ENCODE data around the gene SLC39A13.
"Not testable (repeated sequence)": the region's sequence is repeated elsewhere in the genome, so short reads cannot be mapped to it uniquely, and the experiment has no call there.

SLC39A13 gene

GRCh38 chr11:47446833-47447232, 38.4 kb downstream of the SLC39A13 start:
- Mint-ChIP-seq H3K27me3 (no peaks in the 10 kb centered on the region), H3K27ac (no peak overlapping the region)

GRCh38 chr11:47447906-47448305, 39.5 kb downstream of the SLC39A13 start:
- Mint-ChIP-seq H3K4me3 (no peak overlapping the region), H3K9me3 (no peaks in the 10 kb centered on the region), H3K27ac (no peak overlapping the region), H3K4me1 (no peaks in the 10 kb centered on the region), H3K27me3 (no peaks in the 10 kb centered on the region), H3K36me3 (no peaks in the 10 kb centered on the region)

More at GRCh38 chr11:47446833-47447232, 38.4 kb downstream of the SLC39A13 start:
- Mint-ChIP-seq H3K9me3 (no peaks in the 10 kb centered on the region), H3K36me3 (no peaks in the 10 kb centered on the region), H3K4me1 (no peaks in the 10 kb centered on the region), H3K4me3 (no peak overlapping the region)

GRCh38 chr11:47448566-47449427, 40.4 kb downstream of the SLC39A13 start, which contains the start of gene RAPSN:
Gene RAPSN (minus strand): TSS chr11:47449136. CDS start chr11:47448964, 172 bp downstream.
- no peak within 1 kb of the TSS for H3K27ac Mint-ChIP-seq
- H3K4me3 Mint-ChIP-seq = no peak within 1 kb of the TSS
- H3K36me3 Mint-ChIP-seq = no peaks in the 10 kb centered on the region
- H3K4me1 Mint-ChIP-seq = no peaks in the 10 kb centered on the region
- no peaks in the 10 kb centered on the region for H3K9me3 Mint-ChIP-seq
- H3K27me3 Mint-ChIP-seq = no peaks in the 10 kb centered on the region

DNA sequence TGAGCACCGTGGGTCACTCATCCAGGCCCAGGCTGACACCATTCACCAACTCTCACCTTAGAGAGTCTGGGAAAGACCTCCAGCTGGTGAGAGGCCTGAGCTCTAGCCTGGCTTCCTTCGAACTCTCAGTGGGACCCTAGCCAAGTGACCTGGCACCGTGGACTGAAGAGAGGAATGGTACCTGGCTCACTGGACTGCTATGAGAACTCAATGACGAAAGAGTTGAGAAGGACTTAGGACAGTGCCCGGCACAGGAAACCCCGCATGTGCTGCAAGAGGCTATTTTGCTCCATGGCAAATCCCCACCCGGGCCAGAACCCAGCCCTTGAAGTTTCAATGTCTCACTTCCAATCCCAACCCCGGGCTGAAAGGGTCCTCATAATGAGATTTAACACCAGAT, 41.2 kb downstream of the SLC39A13 start:
- no peaks in the 10 kb centered on the region for H3K27me3 Mint-ChIP-seq
- H3K27ac Mint-ChIP-seq = no peak overlapping the region
- H3K4me1 Mint-ChIP-seq = peaks cover 4% of the 10 kb centered on the region

GRCh38 chr11:47451436-47451835, 43.0 kb downstream of the SLC39A13 start:
- no peaks in the 10 kb centered on the region for H3K36me3 Mint-ChIP-seq
- H3K4me1 Mint-ChIP-seq = peaks cover 4% of the 10 kb centered on the region
- no peak overlapping the region for H3K27ac Mint-ChIP-seq
- H3K9me3 Mint-ChIP-seq = no peaks in the 10 kb centered on the region
- H3K27me3 Mint-ChIP-seq = no peaks in the 10 kb centered on the region
- H3K4me3 Mint-ChIP-seq = no peak overlapping the region

More for the DNA sequence above, 41.2 kb downstream of the SLC39A13 start:
- H3K9me3 Mint-ChIP-seq = no peaks in the 10 kb centered on the region
- no peaks in the 10 kb centered on the region for H3K36me3 Mint-ChIP-seq
- no peak overlapping the region for H3K4me3 Mint-ChIP-seq

DNA sequence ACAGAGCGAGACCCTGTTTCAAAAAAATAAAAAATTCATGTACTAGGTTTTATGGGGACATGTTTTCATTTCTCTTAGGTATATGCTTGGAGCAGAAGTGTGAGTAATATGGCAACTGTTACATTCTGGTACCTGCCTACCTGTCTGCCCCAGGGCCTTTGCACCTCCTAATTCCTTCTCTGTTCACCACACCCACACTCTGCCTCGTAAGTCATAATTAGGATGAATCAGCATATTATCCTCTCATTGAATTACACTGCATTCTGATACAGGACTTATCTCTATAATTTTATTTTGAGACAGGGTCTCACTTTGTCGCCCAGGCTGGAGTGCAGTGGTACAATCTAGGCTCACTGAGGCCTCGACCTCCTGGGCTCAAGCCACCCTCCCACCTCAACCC, 43.6 kb downstream of the SLC39A13 start:
- Mint-ChIP-seq H3K9me3 (no peaks in the 10 kb centered on the region), H3K27me3 (no peaks in the 10 kb centered on the region), H3K4me1 (peaks cover 4% of the 10 kb centered on the region), H3K4me3 (no peak overlapping the region), H3K36me3 (no peaks in the 10 kb centered on the region), H3K27ac (no peak overlapping the region)

DNA sequence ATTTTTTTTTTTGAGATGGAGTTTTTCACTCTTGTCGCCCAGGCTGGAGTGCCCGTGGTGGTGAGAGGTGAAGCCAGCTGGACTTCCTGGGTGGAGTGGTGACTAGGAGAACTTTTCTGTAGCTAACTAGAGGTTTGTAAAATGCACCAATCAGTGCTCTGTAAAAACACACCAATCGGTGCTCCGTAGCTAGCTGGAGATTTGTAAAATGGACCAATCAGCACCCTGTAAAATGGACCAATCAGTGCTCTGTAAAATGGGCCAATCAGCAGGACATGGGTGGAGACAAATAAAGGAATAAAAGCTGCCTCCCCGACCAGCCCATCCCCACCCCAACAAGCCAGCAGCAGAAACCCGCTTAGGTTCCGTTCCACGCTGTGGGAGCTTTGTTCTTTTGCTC, 45.0 kb downstream of the SLC39A13 start:
- Mint-ChIP-seq H3K9me3 (no peaks in the 10 kb centered on the region), H3K4me1 (peaks cover 4% of the 10 kb centered on the region), H3K4me3 (no peak overlapping the region), H3K27me3 (no peaks in the 10 kb centered on the region), H3K27ac (no peak overlapping the region), H3K36me3 (no peaks in the 10 kb centered on the region)

- H3K27me3 Mint-ChIP-seq, H3K4me3 Mint-ChIP-seq, H3K36me3 Mint-ChIP-seq, H3K4me1 Mint-ChIP-seq, H3K27ac Mint-ChIP-seq, H3K9me3 Mint-ChIP-seq: not testable (repeated sequence)
These were observed 45.9 kb downstream of the SLC39A13 start for GRCh38 chr11:47454258-47454671.

GRCh38 chr11:47460571-47461235, 52.3 kb downstream of the SLC39A13 start:
- H3K4me3 Mint-ChIP-seq = no peak overlapping the region
- peaks cover 8% of the 10 kb centered on the region for H3K4me1 Mint-ChIP-seq
- H3K27me3 Mint-ChIP-seq = no peaks in the 10 kb centered on the region
- no peaks in the 10 kb centered on the region for H3K36me3 Mint-ChIP-seq
- peak overlapping the region; percentile 95 for H3K27ac Mint-ChIP-seq
- no peaks in the 10 kb centered on the region for H3K9me3 Mint-ChIP-seq

DNA sequence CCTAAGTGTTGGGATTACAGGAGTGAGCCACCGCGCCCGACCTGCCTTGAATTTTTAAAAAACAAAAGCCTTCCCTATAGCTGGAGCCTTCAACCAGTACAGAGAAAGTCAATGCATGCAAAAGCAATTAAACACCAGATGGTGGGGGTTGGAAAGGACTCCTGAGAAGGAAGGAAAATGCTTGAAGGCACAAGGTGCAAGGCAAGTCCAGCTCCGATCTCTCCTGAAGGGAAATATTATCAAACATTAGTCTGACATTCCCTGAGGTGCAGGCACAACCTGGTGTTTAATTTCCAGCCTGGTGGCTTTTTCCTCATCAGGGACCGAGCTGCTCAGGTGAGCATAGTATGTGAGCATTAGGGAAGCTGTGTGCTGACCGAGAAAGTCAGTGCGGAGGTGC, 53.5 kb downstream of the SLC39A13 start:
- H3K4me3 Mint-ChIP-seq = no peak overlapping the region
- H3K36me3 Mint-ChIP-seq = no peaks in the 10 kb centered on the region
- H3K9me3 Mint-ChIP-seq = no peaks in the 10 kb centered on the region
- H3K27me3 Mint-ChIP-seq = no peaks in the 10 kb centered on the region
- peaks cover 8% of the 10 kb centered on the region for H3K4me1 Mint-ChIP-seq
- H3K27ac Mint-ChIP-seq = no peak overlapping the region

DNA sequence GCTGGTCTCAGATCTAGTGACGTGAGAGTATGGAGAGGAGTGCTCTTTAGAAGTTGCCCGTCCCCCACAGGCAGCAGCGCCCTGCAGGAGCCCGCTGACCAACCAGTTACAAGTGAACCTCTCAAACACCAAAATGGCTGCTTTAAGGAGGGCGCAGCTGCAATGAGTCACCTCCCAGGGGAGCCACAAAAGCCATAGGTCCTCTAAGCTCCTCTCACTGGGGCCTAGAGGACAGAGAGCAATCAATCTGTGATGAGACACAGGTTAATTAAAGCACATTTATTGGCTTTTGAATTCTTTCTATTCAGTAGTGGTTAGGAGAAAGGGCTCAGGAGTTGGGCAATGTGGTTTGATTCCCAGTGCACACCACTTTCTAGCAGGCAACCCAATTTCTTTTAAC, 56.1 kb downstream of the SLC39A13 start:
- peaks cover 12% of the 10 kb centered on the region for H3K4me1 Mint-ChIP-seq
- no peak overlapping the region for H3K27ac Mint-ChIP-seq
- H3K4me3 Mint-ChIP-seq = no peak overlapping the region
- H3K9me3 Mint-ChIP-seq = no peaks in the 10 kb centered on the region
- H3K36me3 Mint-ChIP-seq = peaks cover 6% of the 10 kb centered on the region
- no peaks in the 10 kb centered on the region for H3K27me3 Mint-ChIP-seq

Measured in activated naive CD4-positive, alpha-beta T cell treated with anti-CD3 and anti-CD28 coated beads, Interleukin-2, amount 50 U/mL, for 24 hours (primary cell).